Thyroid gland (tissue), 4 donors: ENCODE measurements around the gene ENOX2. TPM values are rescaled to one million over a fixed set of nuclear protein-coding genes. Genes with fewer than 3 reads are reported as not detected.
"Not testable (repeated sequence)": the region's sequence is repeated elsewhere in the genome, so short reads cannot be mapped to it uniquely, and the experiment has no call there.

ENCODE experiments used
- DNase-seq, 2 donors: peaks; one replicate each; pipeline ENCODE4 v3.0.0-alpha.2; 2019
- H3K27ac ChIP-seq, 3 donors: fragments of 200-600 bp; sonication (generic); 1 replicate in 2 of 3; 2 replicates in 1 of 3; pipeline ENCODE4 v1.5.1; 2016 to 2019; ENCODE audit warnings: mild to moderate bottlenecking in 1 of 3, moderate library complexity in 1 of 3
- H3K27me3 ChIP-seq: fragments of 200-600 bp; sonication (generic); one replicate; pipeline ENCODE4 v1.5.1; 2019
- H3K36me3 ChIP-seq, 2 donors: fragments of 200-600 bp; sonication (generic); one replicate each; pipeline ENCODE4 v1.5.1; 2016 to 2019
- H3K4me1 ChIP-seq, 2 donors: fragments of 200-600 bp; sonication (generic); one replicate each; pipeline ENCODE4 v1.5.1; 2017 to 2019
- H3K4me3 ChIP-seq, 3 donors: fragments of 200-600 bp; sonication (generic); replicated peaks in 1 of 3; 1 replicate in 2 of 3; 2 replicates in 1 of 3; pipeline ENCODE4 v1.5.1; 2016; ENCODE audit warnings: mild to moderate bottlenecking in 1 of 3
- H3K9me3 ChIP-seq: fragments of 200-600 bp; sonication (generic); one replicate; pipeline ENCODE4 v1.5.1; 2017
- CTCF ChIP-seq, 6 experiments: fragments of 200-600 bp in 3 of 6; fragments of 450-650 bp in 3 of 6; sonication (generic) in 3 of 6; IDR thresholded peaks; one replicate each; pipeline ENCODE4 v1.5.1; 2016 to 2019; ENCODE audit warnings: antibody characterized with exemption in 6 of 6, mild to moderate bottlenecking in 2 of 6, inconsistent platforms in 1 of 6, moderate library complexity in 1 of 6
- POLR2A ChIP-seq, 2 donors: fragments of 450-650 bp; IDR thresholded peaks; one replicate each; pipeline ENCODE4 v1.6.1; 2017; ENCODE audit warnings: antibody characterized with exemption in 2 of 2, mild to moderate bottlenecking in 2 of 2, moderate library complexity in 1 of 2
- WGBS, 2 donors: methylation state at CpG; one replicate each; pipeline ENCODE4 v1.1.5; 2017; 5-methylcytosine and 5-hydroxymethylcytosine counted together
- intact Hi-C: fragments of 100-400 bp; cut with DNase I; formaldehyde crosslinking; loops from one replicate; pipeline ENCODE4 v1.15.1; 2023
- total RNA-seq, 4 donors: library from RNA; depleted of rRNA; stranded (reverse); fragments of >200 nt; gene quantifications; one replicate each; pipeline ENCODE4 v1.2.3, GENCODE V29; 2016

Gene ENOX2
- total RNA-seq, 4 donors from 2014 or later, result 11.8 to 25.2 (median 20.1) TPM

GRCh38 chrX:130825525-130825924 is 77.5 kb downstream of the ENOX2 start:
- H3K27me3 ChIP-seq, result no peaks in the 10 kb centered on the region
- WGBS, 2 donors, result 91 to 100% methylated on average over 2 of the region's 2 CpGs
- no peak overlapping the region for H3K4me3 ChIP-seq
- no peaks in the 10 kb centered on the region for H3K36me3 ChIP-seq
- H3K27ac ChIP-seq, result no peak overlapping the region
- intact Hi-C loops, result no loop called here
- H3K4me1 ChIP-seq, result no peaks in the 10 kb centered on the region
- no peak for DNase-seq
- H3K9me3 ChIP-seq, result no peaks in the 10 kb centered on the region
- no peak for TF ChIP-seq CTCF (IDR thresholded peaks at IDR 0.05)
- no peak for TF ChIP-seq POLR2A (IDR thresholded peaks at IDR 0.05)

GRCh38 chrX:130819367-130819766 is 83.6 kb downstream of the ENOX2 start:
- H3K27ac ChIP-seq, H3K4me3 ChIP-seq, H3K36me3 ChIP-seq, intact Hi-C loops, H3K27me3 ChIP-seq, H3K4me1 ChIP-seq, DNase-seq, H3K9me3 ChIP-seq: not testable (repeated sequence)
- 96 to 100% methylated on average over 4 of the region's 4 CpGs for WGBS, 2 donors

GRCh38 chrX:130813932-130814331 is 89.1 kb downstream of the ENOX2 start:
- H3K36me3 ChIP-seq, DNase-seq, intact Hi-C loops, H3K27ac ChIP-seq, H3K27me3 ChIP-seq, H3K4me3 ChIP-seq, H3K4me1 ChIP-seq, H3K9me3 ChIP-seq: not testable (repeated sequence)
- whole genome bisulfite sequencing, 2 donors, result 86 to 90% methylated on average over 2 to 5 of the region's 5 CpGs

- no CpG with 5 or more reads among the region's 3 CpGs for WGBS, 2 donors
- Histone ChIP-seq H3K36me3 (no peaks in the 10 kb centered on the region), H3K27ac (no peak overlapping the region), H3K9me3 (no peaks in the 10 kb centered on the region), H3K4me3 (no peak overlapping the region), H3K4me1 (no peaks in the 10 kb centered on the region), H3K27me3 (no peaks in the 10 kb centered on the region)
- DNase-seq, result no peak
- intact Hi-C loops, result no loop called here
- TF ChIP-seq CTCF (IDR thresholded peaks at IDR 0.05) (no peak), POLR2A (IDR thresholded peaks at IDR 0.05) (no peak)
Measured at GRCh38 chrX:130810561-130810960, 92.4 kb downstream of the ENOX2 start.

GRCh38 chrX:130805903-130806302 is 97.1 kb downstream of the ENOX2 start:
- TF ChIP-seq CTCF (IDR thresholded peaks at IDR 0.05) (no peak), POLR2A (IDR thresholded peaks at IDR 0.05) (no peak)

GRCh38 chrX:130803537-130803936 is 99.5 kb downstream of the ENOX2 start:
- Histone ChIP-seq H3K27me3 (no peaks in the 10 kb centered on the region), H3K9me3 (no peaks in the 10 kb centered on the region), H3K4me3 (no peak overlapping the region), H3K27ac (no peak overlapping the region), H3K36me3 (no peaks in the 10 kb centered on the region), H3K4me1 (no peaks in the 10 kb centered on the region)
- 85 to 91% methylated on average over 1 of the region's 1 CpG for WGBS, 2 donors
- intact Hi-C loops, result no loop called here
- TF ChIP-seq CTCF (IDR thresholded peaks at IDR 0.05) (no peak), POLR2A (IDR thresholded peaks at IDR 0.05) (no peak)
- no peak for DNase-seq

More at GRCh38 chrX:130805903-130806302, 97.1 kb downstream of the ENOX2 start:
- H3K9me3 ChIP-seq, result no peaks in the 10 kb centered on the region
- H3K4me1 ChIP-seq, result no peaks in the 10 kb centered on the region
- WGBS, 2 donors, result 70 to 90% methylated on average over 2 of the region's 2 CpGs
- intact Hi-C loops, result no loop called here
- no peak overlapping the region for H3K4me3 ChIP-seq
- no peaks in the 10 kb centered on the region for H3K27me3 ChIP-seq
- no peaks in the 10 kb centered on the region for H3K36me3 ChIP-seq
- DNase-seq, result no peak
- no peak overlapping the region for H3K27ac ChIP-seq
